ENCODE results near the gene PDPR.
"Not testable (repeated sequence)": the region's sequence is repeated elsewhere in the genome, so short reads cannot be mapped to it uniquely, and the experiment has no call there.

The PDPR gene

DNA sequence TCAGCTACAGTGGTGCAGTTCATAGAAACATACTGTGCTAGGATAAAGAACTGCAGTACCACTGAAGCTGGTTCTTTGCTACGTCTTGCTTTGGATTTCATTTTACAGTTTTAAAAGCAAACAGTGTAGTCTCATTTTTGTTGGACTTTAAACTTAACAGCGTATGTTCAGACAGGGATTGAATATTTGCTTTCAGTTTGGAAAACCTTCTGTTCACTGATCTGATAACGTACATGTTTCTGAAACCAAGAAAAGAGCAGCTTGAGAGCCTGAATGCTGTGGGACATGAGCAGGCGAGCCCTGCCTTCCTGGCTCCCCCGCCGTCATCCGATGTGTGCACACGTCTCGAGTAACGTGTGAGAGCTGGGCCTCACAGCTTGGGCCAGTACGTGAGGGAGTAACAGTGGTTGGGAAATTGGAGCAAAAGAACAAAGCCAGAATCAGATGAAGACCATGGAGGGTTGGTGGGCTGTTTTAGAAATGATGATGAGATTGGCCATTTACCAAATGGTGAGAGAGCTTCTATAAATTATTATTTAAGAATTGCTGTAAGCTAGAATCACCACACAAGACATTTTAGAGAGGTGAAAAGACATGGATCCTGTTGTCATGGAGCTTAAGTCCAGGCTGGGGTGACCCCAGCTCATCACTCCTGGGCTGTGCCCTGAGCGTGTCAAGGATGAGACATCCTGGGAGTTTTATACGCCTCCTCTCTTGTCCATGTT, 38.6 kb downstream of the PDPR start:
- H3K36me3 Mint-ChIP-seq = peaks cover 7% of the 10 kb centered on the region
- H3K27ac Mint-ChIP-seq = no peak overlapping the region
- H3K4me3 Mint-ChIP-seq = no peak overlapping the region
- no peaks in the 10 kb centered on the region for H3K4me1 Mint-ChIP-seq (ENCODE audit: low read depth)
- no peaks in the 10 kb centered on the region for H3K9me3 Mint-ChIP-seq (ENCODE audit: low read depth)
- no peaks in the 10 kb centered on the region for H3K27me3 Mint-ChIP-seq

DNA sequence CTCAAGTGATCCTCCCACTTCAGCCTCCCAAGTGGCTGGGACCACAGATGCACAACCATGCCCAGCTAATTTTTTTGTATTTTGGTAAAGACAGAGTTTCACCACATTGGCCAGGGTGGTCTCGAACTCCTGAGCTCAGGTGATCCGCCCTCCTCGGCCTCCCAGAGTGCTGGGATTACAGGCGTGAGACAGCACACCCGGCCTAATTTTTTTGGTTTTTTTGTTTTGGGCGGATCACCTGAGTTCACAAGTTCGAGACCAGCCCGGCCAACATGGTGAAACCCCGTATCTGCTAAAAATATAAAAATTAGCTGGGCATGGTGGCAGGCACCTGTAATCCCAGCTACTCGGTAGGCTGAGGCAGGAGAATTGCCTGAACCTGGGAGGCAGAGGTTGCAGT, 40.6 kb downstream of the PDPR start:
- not testable (repeated sequence) for H3K4me3 Mint-ChIP-seq; H3K27ac Mint-ChIP-seq; H3K4me1 Mint-ChIP-seq (ENCODE audit: low read depth); H3K9me3 Mint-ChIP-seq (ENCODE audit: low read depth); H3K36me3 Mint-ChIP-seq; H3K27me3 Mint-ChIP-seq

GRCh38 chr16:70156207-70156978, 42.3 kb downstream of the PDPR start:
- H3K36me3 Mint-ChIP-seq = peaks cover 7% of the 10 kb centered on the region

DNA sequence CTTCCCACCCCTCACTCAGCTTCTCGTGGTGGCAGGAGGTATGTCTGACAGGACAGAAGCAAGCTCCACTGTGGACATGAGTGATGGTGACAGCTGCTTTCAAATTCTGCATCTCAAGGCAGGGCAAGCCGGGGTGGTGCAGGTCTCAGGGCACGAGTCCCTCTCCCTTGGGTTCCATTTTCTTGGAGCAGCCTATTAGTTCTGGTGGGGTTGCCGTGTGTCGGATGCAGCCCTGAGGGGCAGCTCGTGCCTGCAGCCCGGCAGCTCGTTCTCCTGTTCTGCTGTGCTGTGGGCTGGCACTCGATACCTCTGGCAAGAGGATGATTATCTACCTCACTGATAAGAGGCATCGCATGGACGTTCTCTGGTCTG, 43.0 kb downstream of the PDPR start:
- H3K4me3 Mint-ChIP-seq = no peak overlapping the region
- no peaks in the 10 kb centered on the region for H3K4me1 Mint-ChIP-seq (ENCODE audit: low read depth)
- peaks cover 7% of the 10 kb centered on the region for H3K36me3 Mint-ChIP-seq
- H3K9me3 Mint-ChIP-seq (ENCODE audit: low read depth) = no peaks in the 10 kb centered on the region
- H3K27me3 Mint-ChIP-seq = no peaks in the 10 kb centered on the region
- H3K27ac Mint-ChIP-seq = no peak overlapping the region

More at GRCh38 chr16:70156207-70156978, 42.3 kb downstream of the PDPR start:
- no peaks in the 10 kb centered on the region for H3K9me3 Mint-ChIP-seq (ENCODE audit: low read depth)
- no peaks in the 10 kb centered on the region for H3K4me1 Mint-ChIP-seq (ENCODE audit: low read depth)
- no peak overlapping the region for H3K4me3 Mint-ChIP-seq
- H3K27ac Mint-ChIP-seq = peak overlapping the region; percentile 54
- no peaks in the 10 kb centered on the region for H3K27me3 Mint-ChIP-seq

DNA sequence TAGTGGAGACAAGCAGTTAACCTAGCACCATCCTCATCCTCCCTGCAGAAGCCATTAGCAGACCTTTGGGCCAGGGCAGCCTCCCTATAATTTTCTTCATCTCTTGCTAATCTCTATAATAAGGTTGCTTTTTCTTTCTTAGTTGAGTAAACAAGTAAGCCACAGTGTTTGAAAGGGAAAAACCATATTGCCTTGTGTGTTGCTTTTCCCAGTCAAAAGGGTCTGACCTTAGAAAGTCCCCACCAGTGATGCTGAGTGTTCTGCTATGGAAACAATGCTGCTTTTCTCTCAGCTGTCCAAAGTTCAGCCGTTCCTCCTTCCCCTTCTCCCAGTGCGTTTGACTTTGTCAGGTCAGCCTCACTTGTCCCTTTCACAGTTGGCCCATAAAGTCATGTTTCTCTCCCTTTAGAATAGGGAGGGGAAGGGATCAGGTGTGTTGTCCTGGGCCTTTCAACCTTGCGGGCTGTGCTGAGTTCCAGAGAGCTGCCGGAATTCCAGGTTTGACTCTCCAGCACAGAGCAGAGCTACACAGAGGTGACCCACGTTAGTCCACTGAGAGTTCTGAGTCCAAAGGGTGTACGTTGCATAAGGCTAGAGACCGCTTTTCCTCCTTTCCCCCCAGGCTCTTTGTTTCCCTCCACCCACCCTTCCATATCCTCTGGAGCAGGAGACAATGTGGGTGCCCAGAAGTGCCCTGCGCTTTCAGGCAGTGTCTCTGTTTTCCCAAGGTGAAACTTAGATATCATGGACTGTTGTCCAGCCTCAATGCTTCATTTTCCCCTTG, 43.5 kb downstream of the PDPR start:
- H3K27me3 Mint-ChIP-seq = no peaks in the 10 kb centered on the region
- H3K4me1 Mint-ChIP-seq (ENCODE audit: low read depth) = no peaks in the 10 kb centered on the region
- no peak overlapping the region for H3K4me3 Mint-ChIP-seq
- peaks cover 4% of the 10 kb centered on the region for H3K36me3 Mint-ChIP-seq
- peak overlapping the region; percentile 17 for H3K27ac Mint-ChIP-seq
- no peaks in the 10 kb centered on the region for H3K9me3 Mint-ChIP-seq (ENCODE audit: low read depth)

GRCh38 chr16:70158261-70158939, 44.3 kb downstream of the PDPR start:
- Mint-ChIP-seq H3K27ac (no peak overlapping the region), H3K27me3 (no peaks in the 10 kb centered on the region), H3K9me3 (ENCODE audit: low read depth) (no peaks in the 10 kb centered on the region), H3K36me3 (peaks cover under 1% of the 10 kb centered on the region), H3K4me3 (no peak overlapping the region), H3K4me1 (ENCODE audit: low read depth) (no peaks in the 10 kb centered on the region)

GRCh38 chr16:70159355-70160348, 45.5 kb downstream of the PDPR start:
- no peak overlapping the region for H3K4me3 Mint-ChIP-seq
- no peaks in the 10 kb centered on the region for H3K36me3 Mint-ChIP-seq
- H3K4me1 Mint-ChIP-seq (ENCODE audit: low read depth) = no peaks in the 10 kb centered on the region
- H3K9me3 Mint-ChIP-seq (ENCODE audit: low read depth) = no peaks in the 10 kb centered on the region
- H3K27me3 Mint-ChIP-seq = no peaks in the 10 kb centered on the region
- no peak overlapping the region for H3K27ac Mint-ChIP-seq

DNA sequence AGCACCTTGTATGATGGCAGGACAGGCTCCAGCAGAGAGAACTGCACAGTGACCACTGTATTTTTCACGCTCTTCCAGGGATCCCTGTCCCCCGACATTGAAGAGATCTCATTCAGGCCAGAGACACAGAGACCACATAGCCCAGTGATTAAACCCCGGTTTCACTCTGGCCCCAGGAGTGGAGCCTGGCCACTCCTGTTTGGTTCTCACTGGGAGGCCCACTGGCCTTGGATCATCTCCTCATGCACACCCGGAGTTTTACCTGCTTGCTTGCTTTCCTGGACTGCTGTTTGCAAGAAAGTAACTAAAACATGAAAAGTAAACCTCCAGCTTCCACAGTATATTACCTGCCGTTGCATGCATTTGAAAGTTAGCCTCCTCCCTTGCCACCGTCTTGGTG, 46.3 kb downstream of the PDPR start:
- H3K27me3 Mint-ChIP-seq = no peaks in the 10 kb centered on the region
- no peaks in the 10 kb centered on the region for H3K36me3 Mint-ChIP-seq
- peaks cover 3% of the 10 kb centered on the region for H3K4me1 Mint-ChIP-seq (ENCODE audit: low read depth)
- H3K9me3 Mint-ChIP-seq (ENCODE audit: low read depth) = no peaks in the 10 kb centered on the region
- H3K4me3 Mint-ChIP-seq = no peak overlapping the region
- no peak overlapping the region for H3K27ac Mint-ChIP-seq

DNA sequence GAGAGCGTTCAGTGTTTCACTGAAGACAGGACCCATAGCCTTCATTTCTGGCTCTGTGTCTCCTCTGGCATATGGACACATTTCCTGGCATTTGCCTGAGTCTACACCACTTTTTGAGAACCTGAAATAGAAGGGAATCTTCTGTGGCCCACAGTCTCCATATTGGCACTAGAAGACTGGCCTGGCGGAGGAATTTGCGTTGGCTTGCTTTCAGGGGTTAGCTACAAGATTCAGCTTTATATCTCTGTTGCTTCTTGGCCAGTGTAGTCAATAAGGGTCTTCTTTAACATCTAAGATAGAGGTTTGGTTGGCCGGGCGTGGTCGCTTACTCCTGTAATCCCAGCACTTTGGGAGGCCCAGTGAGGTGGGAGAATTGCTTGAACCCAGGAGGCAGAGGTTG, 46.7 kb downstream of the PDPR start:
- no peak overlapping the region for H3K4me3 Mint-ChIP-seq
- no peaks in the 10 kb centered on the region for H3K9me3 Mint-ChIP-seq (ENCODE audit: low read depth)
- no peaks in the 10 kb centered on the region for H3K36me3 Mint-ChIP-seq
- H3K27ac Mint-ChIP-seq = no peak overlapping the region
- H3K27me3 Mint-ChIP-seq = no peaks in the 10 kb centered on the region
- H3K4me1 Mint-ChIP-seq (ENCODE audit: low read depth) = peaks cover 3% of the 10 kb centered on the region

DNA sequence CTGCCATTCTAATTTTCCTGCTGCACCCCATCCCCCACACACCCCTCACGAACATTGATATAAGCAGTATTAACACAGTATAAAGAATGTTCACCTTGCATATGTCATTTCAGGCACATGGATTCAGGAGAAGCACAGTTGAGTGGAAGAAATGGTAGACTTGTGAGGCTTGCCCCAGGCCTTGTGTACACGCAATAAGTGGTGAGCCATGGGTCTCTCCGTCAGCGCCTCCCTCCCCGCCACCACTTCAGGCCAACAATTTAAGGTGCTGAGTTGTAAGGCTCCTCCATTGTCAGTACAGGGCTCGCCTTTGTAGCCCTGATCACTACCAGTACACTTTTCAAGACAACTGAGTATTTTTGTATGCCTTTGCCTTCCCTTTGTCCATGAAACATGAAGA, 47.2 kb downstream of the PDPR start:
- Mint-ChIP-seq H3K27me3 (no peaks in the 10 kb centered on the region), H3K9me3 (ENCODE audit: low read depth) (no peaks in the 10 kb centered on the region), H3K36me3 (no peaks in the 10 kb centered on the region)

DNA sequence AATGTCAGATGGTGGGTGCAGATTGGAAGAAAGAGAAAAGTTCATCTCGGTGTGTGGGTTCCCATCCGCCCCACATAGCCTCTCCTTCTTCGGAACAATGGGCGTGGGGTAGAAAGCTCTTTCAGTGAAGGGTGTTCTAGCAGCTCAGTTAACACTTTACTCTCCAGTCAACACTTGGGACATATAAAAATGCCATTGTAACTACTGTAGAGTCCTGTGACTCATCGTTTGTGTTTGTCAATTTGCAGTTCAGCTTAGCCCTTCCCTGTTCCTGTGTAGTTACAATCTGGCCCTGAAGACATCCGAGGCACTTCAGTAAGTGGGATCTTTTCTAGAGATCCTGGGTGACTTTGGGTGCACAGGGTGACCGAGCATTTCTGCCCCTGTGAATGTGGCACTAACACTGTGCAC, 47.9 kb downstream of the PDPR start:
- no peak overlapping the region for H3K4me3 Mint-ChIP-seq
- H3K4me1 Mint-ChIP-seq (ENCODE audit: low read depth) = peaks cover 3% of the 10 kb centered on the region
- H3K27me3 Mint-ChIP-seq = no peaks in the 10 kb centered on the region
- no peaks in the 10 kb centered on the region for H3K36me3 Mint-ChIP-seq
- H3K9me3 Mint-ChIP-seq (ENCODE audit: low read depth) = no peaks in the 10 kb centered on the region
- H3K27ac Mint-ChIP-seq = peak overlapping the region; percentile 13

More for the DNA sequence above, 47.2 kb downstream of the PDPR start:
- Mint-ChIP-seq H3K4me3 (no peak overlapping the region), H3K4me1 (ENCODE audit: low read depth) (peaks cover 3% of the 10 kb centered on the region), H3K27ac (no peak overlapping the region)

GRCh38 chr16:70163596-70163995, 49.5 kb downstream of the PDPR start:
- Mint-ChIP-seq H3K27me3 (no peaks in the 10 kb centered on the region), H3K36me3 (no peaks in the 10 kb centered on the region), H3K9me3 (ENCODE audit: low read depth) (no peaks in the 10 kb centered on the region), H3K4me1 (ENCODE audit: low read depth) (peaks cover 3% of the 10 kb centered on the region), H3K27ac (no peak overlapping the region), H3K4me3 (no peak overlapping the region)

- H3K36me3 Mint-ChIP-seq; H3K27ac Mint-ChIP-seq; H3K9me3 Mint-ChIP-seq (ENCODE audit: low read depth); H3K4me3 Mint-ChIP-seq; H3K27me3 Mint-ChIP-seq; H3K4me1 Mint-ChIP-seq (ENCODE audit: low read depth): not testable (repeated sequence)
Measured at GRCh38 chr16:70166688-70167087, 52.6 kb downstream of the PDPR start.
